ENCODE data around the gene DNA2. TPM values are rescaled to one million over a fixed set of nuclear protein-coding genes. Genes with fewer than 3 reads are reported as not detected.
"Not testable (repeated sequence)": the region's sequence is repeated elsewhere in the genome, so short reads cannot be mapped to it uniquely, and the experiment has no call there.

The DNA2 gene, protein sequence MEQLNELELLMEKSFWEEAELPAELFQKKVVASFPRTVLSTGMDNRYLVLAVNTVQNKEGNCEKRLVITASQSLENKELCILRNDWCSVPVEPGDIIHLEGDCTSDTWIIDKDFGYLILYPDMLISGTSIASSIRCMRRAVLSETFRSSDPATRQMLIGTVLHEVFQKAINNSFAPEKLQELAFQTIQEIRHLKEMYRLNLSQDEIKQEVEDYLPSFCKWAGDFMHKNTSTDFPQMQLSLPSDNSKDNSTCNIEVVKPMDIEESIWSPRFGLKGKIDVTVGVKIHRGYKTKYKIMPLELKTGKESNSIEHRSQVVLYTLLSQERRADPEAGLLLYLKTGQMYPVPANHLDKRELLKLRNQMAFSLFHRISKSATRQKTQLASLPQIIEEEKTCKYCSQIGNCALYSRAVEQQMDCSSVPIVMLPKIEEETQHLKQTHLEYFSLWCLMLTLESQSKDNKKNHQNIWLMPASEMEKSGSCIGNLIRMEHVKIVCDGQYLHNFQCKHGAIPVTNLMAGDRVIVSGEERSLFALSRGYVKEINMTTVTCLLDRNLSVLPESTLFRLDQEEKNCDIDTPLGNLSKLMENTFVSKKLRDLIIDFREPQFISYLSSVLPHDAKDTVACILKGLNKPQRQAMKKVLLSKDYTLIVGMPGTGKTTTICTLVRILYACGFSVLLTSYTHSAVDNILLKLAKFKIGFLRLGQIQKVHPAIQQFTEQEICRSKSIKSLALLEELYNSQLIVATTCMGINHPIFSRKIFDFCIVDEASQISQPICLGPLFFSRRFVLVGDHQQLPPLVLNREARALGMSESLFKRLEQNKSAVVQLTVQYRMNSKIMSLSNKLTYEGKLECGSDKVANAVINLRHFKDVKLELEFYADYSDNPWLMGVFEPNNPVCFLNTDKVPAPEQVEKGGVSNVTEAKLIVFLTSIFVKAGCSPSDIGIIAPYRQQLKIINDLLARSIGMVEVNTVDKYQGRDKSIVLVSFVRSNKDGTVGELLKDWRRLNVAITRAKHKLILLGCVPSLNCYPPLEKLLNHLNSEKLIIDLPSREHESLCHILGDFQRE
- 6.4 TPM for polyA plus RNA-seq (2013)

DNA sequence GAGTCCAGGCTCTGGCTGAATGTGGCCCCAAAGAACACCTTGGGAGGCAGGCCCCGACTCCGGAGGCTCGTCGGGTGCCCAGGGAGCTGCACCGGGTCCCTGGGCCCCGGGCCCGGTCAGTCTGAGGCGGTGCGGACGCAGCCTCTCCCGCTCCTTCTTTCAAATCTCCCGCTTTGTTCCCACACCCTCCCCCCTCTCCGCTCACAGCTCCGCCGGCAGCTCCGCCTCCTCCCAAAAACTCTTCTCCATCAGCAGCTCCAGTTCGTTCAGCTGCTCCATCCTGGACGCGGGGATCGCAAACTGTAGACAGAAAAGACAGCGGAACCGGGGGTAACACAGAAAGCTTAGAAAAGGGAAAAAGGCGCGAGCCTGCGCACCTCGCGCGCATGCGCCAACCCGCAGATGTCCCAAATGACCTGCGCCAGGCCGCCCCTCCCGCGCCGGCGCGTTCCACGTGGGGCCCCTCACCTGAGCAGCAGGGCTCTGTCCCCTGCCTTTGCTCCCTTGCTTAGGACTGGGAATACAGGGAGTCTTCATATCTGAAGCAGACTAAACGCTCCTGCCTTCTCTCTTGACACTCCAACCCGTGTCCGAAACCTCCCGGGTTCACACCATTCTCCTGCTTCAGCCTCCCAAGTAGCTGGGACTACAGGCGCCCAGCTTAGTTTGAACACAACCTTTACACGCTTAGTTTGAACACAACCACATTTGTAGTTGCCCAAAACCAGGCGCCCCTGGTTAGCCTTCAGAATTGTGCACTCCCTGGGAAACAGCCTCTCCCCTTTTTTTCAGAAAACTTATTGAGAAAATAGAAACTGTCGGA, at the start of gene DNA2:
DNA2 (minus strand) TSS at position 388 of the 823 bp plus-strand sequence; CDS start at position 279, 109 bp downstream.
- no peaks in the 10 kb centered on the region for H3K9me3 ChIP-seq (ENCODE audit: control extremely low read depth in 1 of 5, control insufficient read depth in 4 of 5, insufficient read depth in 2 of 5, low read depth in 1 of 5, low read length in 4 of 5)
- DNase-seq: peak; percentile 61 to 65 (median 64)
- peak within 1 kb of the TSS; percentile 25 to 79 for H3K27ac ChIP-seq (ENCODE audit: insufficient read depth in 1 of 2, low read depth in 1 of 2, low read length in 2 of 2, poor library complexity in 1 of 2, severe bottlenecking in 2 of 2)
- CTCF ChIA-PET: no interaction called here
- H3K4me3 ChIP-seq (ENCODE audit: control insufficient read depth in 1 of 7, extremely low read depth in 1 of 7, insufficient read depth in 4 of 7, low read depth in 2 of 7, low read length in 6 of 7): peak within 1 kb of the TSS; percentile 85 to 98 (median 94)
- H3K27me3 ChIP-seq (replicated peaks in 2 of 5; ENCODE audit: control insufficient read depth in 4 of 5, insufficient read depth in 5 of 5, low read length in 4 of 5): no peaks in the 10 kb centered on the region
- POLR2A ChIA-PET: no interaction called here
- 7% methylated on average over 29 of the region's 46 CpGs for WGBS (ENCODE audit: insufficient coverage)
- H3K4me1 ChIP-seq (ENCODE audit: control extremely low read depth in 1 of 4, control insufficient read depth in 4 of 4, insufficient read depth in 4 of 4, low read length in 3 of 4): peaks cover 8 to 22% (median 19%) of the 10 kb centered on the region in 4 experiments
- peaks cover 0 to 10% (median 4%) of the 10 kb centered on the region in 4 experiments for H3K36me3 ChIP-seq (ENCODE audit: control insufficient read depth in 4 of 4, insufficient read depth in 4 of 4, low read length in 3 of 4)

DNA sequence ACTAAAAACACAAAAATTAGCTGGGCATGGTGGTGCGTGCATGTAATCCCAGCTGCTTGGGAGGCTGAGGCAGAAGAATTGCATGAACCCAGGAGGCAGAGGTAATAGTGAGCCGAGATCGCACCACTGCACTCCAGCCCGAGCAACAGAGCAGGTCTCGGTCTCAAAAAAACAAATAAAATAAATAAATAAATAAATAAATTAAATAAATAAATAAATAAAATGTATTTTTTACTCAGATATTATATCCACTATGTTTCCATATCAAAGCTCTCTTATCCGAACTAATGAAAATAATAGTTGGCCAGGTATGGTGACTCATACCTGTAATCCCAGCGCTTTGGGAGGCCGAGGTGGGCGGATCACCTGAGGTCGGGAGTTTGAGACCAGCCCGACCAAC, 46.8 kb upstream of the DNA2 start:
- WGBS (ENCODE audit: insufficient coverage): 100% methylated on average over 1 of the region's 11 CpGs
- H3K4me1 ChIP-seq (ENCODE audit: control extremely low read depth in 1 of 4, control insufficient read depth in 4 of 4, insufficient read depth in 4 of 4, low read length in 3 of 4); POLR2A ChIA-PET; H3K27ac ChIP-seq (ENCODE audit: insufficient read depth in 1 of 2, low read depth in 1 of 2, low read length in 2 of 2, poor library complexity in 1 of 2, severe bottlenecking in 2 of 2); CTCF ChIA-PET; H3K27me3 ChIP-seq (replicated peaks in 2 of 5; ENCODE audit: control insufficient read depth in 4 of 5, insufficient read depth in 5 of 5, low read length in 4 of 5); H3K9me3 ChIP-seq (ENCODE audit: control extremely low read depth in 1 of 5, control insufficient read depth in 4 of 5, insufficient read depth in 2 of 5, low read depth in 1 of 5, low read length in 4 of 5); H3K4me3 ChIP-seq (ENCODE audit: control insufficient read depth in 1 of 7, extremely low read depth in 1 of 7, insufficient read depth in 4 of 7, low read depth in 2 of 7, low read length in 6 of 7); DNase-seq: not testable (repeated sequence)
- H3K36me3 ChIP-seq (ENCODE audit: control insufficient read depth in 4 of 4, insufficient read depth in 4 of 4, low read length in 3 of 4): peaks cover 0 to 13% (median 6%) of the 10 kb centered on the region in 4 experiments

DNA sequence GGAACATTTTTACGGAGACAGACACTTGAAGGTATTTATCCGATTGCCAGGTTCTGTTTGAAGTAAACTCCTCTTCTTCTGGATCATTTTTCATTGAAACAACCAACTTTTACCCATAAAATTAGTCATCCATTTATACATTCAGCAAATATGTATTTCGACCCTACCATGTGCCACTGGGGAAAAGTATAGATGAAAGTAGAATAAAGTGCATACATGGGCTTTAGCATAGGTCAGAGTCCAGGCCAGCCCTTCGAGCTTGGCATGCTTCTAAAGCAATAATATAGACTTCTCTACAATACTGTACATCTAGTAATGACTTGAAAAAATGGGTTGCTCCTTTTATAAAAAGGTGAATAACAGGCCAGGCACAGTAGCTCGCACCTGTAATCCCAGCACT, 45.4 kb upstream of the DNA2 start:
- ChIA-PET POLR2A (no interaction called here), CTCF (no interaction called here)
- H3K27ac ChIP-seq (ENCODE audit: insufficient read depth in 1 of 2, low read depth in 1 of 2, low read length in 2 of 2, poor library complexity in 1 of 2, severe bottlenecking in 2 of 2): no peak overlapping the region

DNA sequence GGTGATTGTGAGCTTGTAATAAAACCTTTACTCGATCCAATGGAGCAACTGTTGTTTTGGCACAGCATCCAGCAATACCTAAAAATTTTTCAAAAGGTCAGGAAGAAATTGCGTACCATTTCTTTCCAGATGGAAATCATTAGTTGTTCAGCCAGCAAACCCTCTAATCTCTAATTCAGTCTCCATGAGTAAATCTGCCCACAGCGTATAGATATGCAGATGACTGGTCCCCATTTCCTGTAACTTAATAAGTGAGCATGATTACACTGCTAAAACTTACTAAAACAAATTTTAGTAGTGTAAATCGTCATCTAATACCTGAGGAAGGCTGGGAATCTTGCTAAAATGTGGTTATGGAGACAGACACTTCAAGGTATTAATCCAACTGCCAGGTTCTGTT, 45.0 kb upstream of the DNA2 start:
- H3K27ac ChIP-seq (ENCODE audit: insufficient read depth in 1 of 2, low read depth in 1 of 2, low read length in 2 of 2, poor library complexity in 1 of 2, severe bottlenecking in 2 of 2): no peak overlapping the region
- CTCF ChIA-PET: no interaction called here
- DNase-seq: no peak
- no peaks in the 10 kb centered on the region for H3K27me3 ChIP-seq (replicated peaks in 2 of 5; ENCODE audit: control insufficient read depth in 4 of 5, insufficient read depth in 5 of 5, low read length in 4 of 5)
- POLR2A ChIA-PET: no interaction called here
- H3K9me3 ChIP-seq (ENCODE audit: control extremely low read depth in 1 of 5, control insufficient read depth in 4 of 5, insufficient read depth in 2 of 5, low read depth in 1 of 5, low read length in 4 of 5): no peaks in the 10 kb centered on the region
- no peak overlapping the region for H3K4me3 ChIP-seq (ENCODE audit: control insufficient read depth in 1 of 7, extremely low read depth in 1 of 7, insufficient read depth in 4 of 7, low read depth in 2 of 7, low read length in 6 of 7)
- no peaks in the 10 kb centered on the region for H3K4me1 ChIP-seq (ENCODE audit: control extremely low read depth in 1 of 4, control insufficient read depth in 4 of 4, insufficient read depth in 4 of 4, low read length in 3 of 4)
- H3K36me3 ChIP-seq (ENCODE audit: control insufficient read depth in 4 of 4, insufficient read depth in 4 of 4, low read length in 3 of 4): peaks cover 0 to 9% (median 5%) of the 10 kb centered on the region in 4 experiments
- 95% methylated on average over 3 of the region's 4 CpGs for WGBS (ENCODE audit: insufficient coverage)

More for the DNA sequence above, 45.4 kb upstream of the DNA2 start:
- Histone ChIP-seq H3K27me3 (replicated peaks in 2 of 5; ENCODE audit: control insufficient read depth in 4 of 5, insufficient read depth in 5 of 5, low read length in 4 of 5) (no peaks in the 10 kb centered on the region), H3K9me3 (ENCODE audit: control extremely low read depth in 1 of 5, control insufficient read depth in 4 of 5, insufficient read depth in 2 of 5, low read depth in 1 of 5, low read length in 4 of 5) (no peaks in the 10 kb centered on the region), H3K36me3 (ENCODE audit: control insufficient read depth in 4 of 4, insufficient read depth in 4 of 4, low read length in 3 of 4) (peaks cover 0 to 11% (median 5%) of the 10 kb centered on the region in 4 experiments), H3K4me3 (ENCODE audit: control insufficient read depth in 1 of 7, extremely low read depth in 1 of 7, insufficient read depth in 4 of 7, low read depth in 2 of 7, low read length in 6 of 7) (no peak overlapping the region), H3K4me1 (ENCODE audit: control extremely low read depth in 1 of 4, control insufficient read depth in 4 of 4, insufficient read depth in 4 of 4, low read length in 3 of 4) (no peaks in the 10 kb centered on the region)
- DNase-seq: no peak
- WGBS (ENCODE audit: insufficient coverage): 100% methylated on average over 3 of the region's 5 CpGs

DNA sequence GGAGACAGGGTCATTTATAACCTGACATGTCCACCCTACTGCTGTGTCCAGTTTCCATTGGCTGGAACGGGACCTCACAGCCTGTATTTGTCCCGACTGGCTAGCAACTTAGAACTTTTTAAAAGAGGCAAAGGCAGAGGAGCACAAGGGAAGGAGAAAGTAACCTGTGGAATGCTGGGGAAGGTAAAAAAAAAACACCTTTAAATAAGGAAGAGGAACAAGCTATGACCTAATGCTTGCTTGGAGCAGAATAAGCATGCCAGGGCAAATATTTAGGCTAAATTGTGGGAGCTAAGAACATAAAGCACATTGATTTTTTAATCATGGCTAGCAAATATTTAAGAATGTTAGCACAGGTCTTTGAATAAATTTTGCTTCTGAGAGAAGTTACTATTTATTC, 44.4 kb upstream of the DNA2 start:
- POLR2A ChIA-PET; DNase-seq; H3K27me3 ChIP-seq (replicated peaks in 2 of 5; ENCODE audit: control insufficient read depth in 4 of 5, insufficient read depth in 5 of 5, low read length in 4 of 5); CTCF ChIA-PET; H3K4me1 ChIP-seq (ENCODE audit: control extremely low read depth in 1 of 4, control insufficient read depth in 4 of 4, insufficient read depth in 4 of 4, low read length in 3 of 4); H3K4me3 ChIP-seq (ENCODE audit: control insufficient read depth in 1 of 7, extremely low read depth in 1 of 7, insufficient read depth in 4 of 7, low read depth in 2 of 7, low read length in 6 of 7); H3K36me3 ChIP-seq (ENCODE audit: control insufficient read depth in 4 of 4, insufficient read depth in 4 of 4, low read length in 3 of 4); H3K27ac ChIP-seq (ENCODE audit: insufficient read depth in 1 of 2, low read depth in 1 of 2, low read length in 2 of 2, poor library complexity in 1 of 2, severe bottlenecking in 2 of 2); H3K9me3 ChIP-seq (ENCODE audit: control extremely low read depth in 1 of 5, control insufficient read depth in 4 of 5, insufficient read depth in 2 of 5, low read depth in 1 of 5, low read length in 4 of 5): not testable (repeated sequence)
- 100% methylated on average over 2 of the region's 2 CpGs for WGBS (ENCODE audit: insufficient coverage)

DNA sequence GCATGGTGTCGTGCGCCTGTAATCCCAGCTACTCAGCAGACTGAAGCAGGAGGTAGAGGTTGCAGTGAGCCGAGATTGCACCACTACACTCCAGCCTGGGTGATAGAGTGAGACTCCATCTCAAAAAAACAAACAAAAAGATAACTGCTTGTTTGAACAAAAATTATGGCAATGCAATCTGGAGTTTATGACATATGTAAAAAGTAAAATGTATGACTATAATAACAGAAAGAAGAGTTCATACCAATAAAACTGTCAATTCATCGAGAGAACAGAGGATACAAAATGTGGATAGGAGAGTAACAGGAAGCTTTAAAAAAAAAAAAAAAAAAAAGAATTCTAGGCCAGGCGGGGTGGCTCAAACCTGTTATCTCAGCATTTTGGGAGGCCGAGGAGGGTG, 36.3 kb upstream of the DNA2 start:
- H3K4me3 ChIP-seq (ENCODE audit: control insufficient read depth in 1 of 7, extremely low read depth in 1 of 7, insufficient read depth in 4 of 7, low read depth in 2 of 7, low read length in 6 of 7): no peak overlapping the region
- H3K36me3 ChIP-seq (ENCODE audit: control insufficient read depth in 4 of 4, insufficient read depth in 4 of 4, low read length in 3 of 4): no peaks in the 10 kb centered on the region
- 100% methylated on average over 2 of the region's 6 CpGs for WGBS (ENCODE audit: insufficient coverage)
- no peak overlapping the region for H3K27ac ChIP-seq (ENCODE audit: insufficient read depth in 1 of 2, low read depth in 1 of 2, low read length in 2 of 2, poor library complexity in 1 of 2, severe bottlenecking in 2 of 2)
- ChIA-PET POLR2A (no interaction called here), CTCF (no interaction called here)
- no peaks in the 10 kb centered on the region for H3K4me1 ChIP-seq (ENCODE audit: control extremely low read depth in 1 of 4, control insufficient read depth in 4 of 4, insufficient read depth in 4 of 4, low read length in 3 of 4)
- H3K27me3 ChIP-seq (replicated peaks in 2 of 5; ENCODE audit: control insufficient read depth in 4 of 5, insufficient read depth in 5 of 5, low read length in 4 of 5): no peaks in the 10 kb centered on the region
- no peak for DNase-seq
- no peaks in the 10 kb centered on the region for H3K9me3 ChIP-seq (ENCODE audit: control extremely low read depth in 1 of 5, control insufficient read depth in 4 of 5, insufficient read depth in 2 of 5, low read depth in 1 of 5, low read length in 4 of 5)
